HepG2 (cell line): ENCODE data around the gene TFF1. TPM values are rescaled to one million over a fixed set of nuclear protein-coding genes. Genes with fewer than 3 reads are reported as not detected.

Experiments
- AKNA ChIP-seq: sonication (generic); formaldehyde crosslinking; IDR thresholded peaks from 2 replicates; pipeline ENCODE4 v1.4.0; 2020; ENCODE audit warnings: missing genetic modification reagents, borderline replicate concordance
- FOSL1 ChIP-seq: sonication (generic); formaldehyde crosslinking; IDR thresholded peaks from 2 replicates; pipeline ENCODE4 v1.9.0; 2021; ENCODE audit warnings: missing genetic modification reagents, borderline replicate concordance
- FOSL2 ChIP-seq: sonication (generic); formaldehyde crosslinking; IDR thresholded peaks from 2 replicates; pipeline ENCODE4 v1.4.0; 2020; ENCODE audit warnings: missing genetic modification reagents
- HINFP ChIP-seq: sonication (generic); formaldehyde crosslinking; IDR thresholded peaks from 2 replicates; pipeline ENCODE4 v1.4.0; 2020; ENCODE audit warnings: low read depth, mild to moderate bottlenecking, missing genetic modification reagents
- NPAS2 ChIP-seq: sonication (generic); formaldehyde crosslinking; IDR thresholded peaks from 2 replicates; pipeline ENCODE4 v1.8.0; 2022; ENCODE audit warnings: mild to moderate bottlenecking, missing genetic modification reagents, borderline replicate concordance
- NR1H2 ChIP-seq: sonication (generic); formaldehyde crosslinking; IDR thresholded peaks from 2 replicates; pipeline ENCODE4 v1.8.1; 2022; ENCODE audit warnings: low read depth, missing genetic modification reagents, borderline replicate concordance
- SNAPC2 ChIP-seq: sonication (generic); formaldehyde crosslinking; IDR thresholded peaks from 2 replicates; pipeline ENCODE4 v1.8.1; 2022; ENCODE audit warnings: mild to moderate bottlenecking, missing genetic modification reagents
- TCF7L2 ChIP-seq: IDR thresholded peaks from 2 replicates; pipeline ENCODE4 v1.6.1; 2011; ENCODE audit warnings: mild to moderate bottlenecking, low read depth, low read length, moderate library complexity
- TFAP4 ChIP-seq: sonication (generic); IDR thresholded peaks from 2 replicates; pipeline ENCODE4 v1.6.1; 2016; ENCODE audit warnings: low read depth, borderline replicate concordance
- ZNF253 ChIP-seq: sonication (generic); formaldehyde crosslinking; IDR thresholded peaks from 2 replicates; pipeline ENCODE4 v1.8.0; 2022; ENCODE audit warnings: mild to moderate bottlenecking, missing genetic modification reagents, borderline replicate concordance
- ZNF574 ChIP-seq: sonication (generic); formaldehyde crosslinking; IDR thresholded peaks from 2 replicates; pipeline ENCODE4 v1.4.0; 2020; ENCODE audit warnings: missing genetic modification reagents
- ZNF777 ChIP-seq: sonication (generic); formaldehyde crosslinking; IDR thresholded peaks from 2 replicates; pipeline ENCODE4 v1.4.0; 2020; ENCODE audit warnings: missing genetic modification reagents
- polyA plus RNA-seq, 8 experiments: library from polyadenylated mRNA; depleted of rRNA in 3 of 8; stranded (reverse) in 7 of 8; unstranded in 1 of 8; fragments of >200 nt; fragmentation: Illumina TruSeq in 4 of 8; extraction: Trizol in 4 of 8; gene quantifications; 2 replicates each; pipeline versions ENCODE4 v1.2.1 to v1.2.3, GENCODE V29; 2011 to 2016; ENCODE audit warnings: low read depth in 4 of 8, missing spikeins in 1 of 8, mixed read lengths in 1 of 8; ENCODE audit not compliant: insufficient read depth in 1 of 8
- total RNA-seq, 5 experiments: library from RNA; depleted of rRNA; stranded (reverse); fragments of >200 nt; fragmentation: Illumina TruSeq; extraction: Trizol; gene quantifications; 2 replicates each; pipeline ENCODE4 v1.2.3, GENCODE V29; 2016; ENCODE audit warnings: low read depth in 1 of 5

Gene TFF1
- total and polyA plus RNA-seq, 2 of the 13 experiments (the other 11 are each of a cell fraction or from before 2014, with no cell fraction given) = 0.24 to 19.4 TPM

DNA sequence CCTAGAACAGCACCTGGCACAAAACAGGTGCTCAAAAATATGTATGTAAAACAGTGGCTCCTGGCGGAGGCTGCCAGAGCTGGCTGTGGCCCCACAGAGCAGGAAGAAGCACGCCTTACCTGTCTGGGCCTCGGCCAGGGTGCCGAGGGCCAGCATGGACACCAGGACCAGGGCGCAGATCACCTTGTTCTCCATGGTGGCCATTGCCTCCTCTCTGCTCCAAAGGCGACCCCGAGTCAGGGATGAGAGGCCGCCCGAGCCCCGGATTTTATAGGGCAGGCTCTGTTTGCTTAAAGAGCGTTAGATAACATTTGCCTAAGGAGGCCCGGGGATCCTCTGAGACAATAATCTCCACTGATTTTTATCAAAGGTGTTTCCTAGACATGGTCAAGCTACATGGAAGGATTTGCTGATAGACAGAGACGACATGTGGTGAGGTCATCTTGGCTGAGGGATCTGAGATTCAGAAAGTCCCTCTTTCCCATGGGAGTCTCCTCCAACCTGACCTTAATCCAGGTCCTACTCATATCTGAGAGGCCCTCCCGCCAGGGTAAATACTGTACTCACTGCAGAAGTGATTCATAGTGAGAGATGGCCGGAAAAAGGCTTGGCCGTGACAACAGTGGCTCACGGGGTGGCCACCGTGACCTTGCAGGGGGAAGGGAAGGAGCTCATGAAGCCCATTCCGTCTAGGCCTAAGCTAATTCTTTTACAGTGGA lies at the start of gene TFF1 (continued):
- TF ChIP-seq FOSL2 (CRISPR knock-in tag) (peak; percentile 89), NR1H2 (no peak), HINFP (no peak), ZNF777 (CRISPR knock-in tag) (no peak), ZNF574 (CRISPR knock-in tag) (no peak), TFAP4 (0 out of 2 replicates have a peak, but pooled peaks have one; percentile 11), AKNA (CRISPR knock-in tag) (no peak), TCF7L2 (no peak), NPAS2 (CRISPR knock-in tag) (no peak), FOSL1 (CRISPR knock-in tag) (0 out of 2 replicates have a peak, but pooled peaks have one; percentile 42), SNAPC2 (no peak), ZNF253 (no peak)
